HG02588 (cell line): ENCODE data around the gene CHRND.
"Not testable (repeated sequence)": the region's sequence is repeated elsewhere in the genome, so short reads cannot be mapped to it uniquely, and the experiment has no call there.

Experiments
- ATAC-seq: cut with Tn5 transposase; IDR thresholded peaks from one replicate; pipeline ENCODE4 v1.9.1; 2021; ENCODE audit warnings: mild to moderate bottlenecking, moderate library complexity; ENCODE audit not compliant: unreplicated experiment

The CHRND gene

DNA sequence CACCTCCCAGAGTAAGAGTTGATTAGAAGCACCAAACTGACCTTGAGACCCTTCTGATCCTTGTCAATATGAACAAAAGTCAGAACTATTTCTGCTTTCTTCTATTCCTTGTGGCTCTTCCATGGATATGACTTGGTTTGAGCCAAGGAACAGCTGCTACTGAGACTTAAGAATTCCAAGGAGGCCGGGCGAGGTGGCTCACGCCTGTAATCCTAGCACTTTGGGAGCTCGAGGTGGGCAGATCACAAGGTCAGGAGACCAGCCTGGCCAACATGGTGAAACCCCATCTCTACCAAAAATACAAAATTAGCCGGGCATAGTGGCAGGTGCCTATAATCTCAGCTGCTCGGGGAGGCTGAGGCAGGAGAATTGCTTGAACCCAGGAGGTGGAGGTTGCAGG, 44.5 kb downstream of the CHRND start:
- ATAC-seq: not testable (repeated sequence)

DNA sequence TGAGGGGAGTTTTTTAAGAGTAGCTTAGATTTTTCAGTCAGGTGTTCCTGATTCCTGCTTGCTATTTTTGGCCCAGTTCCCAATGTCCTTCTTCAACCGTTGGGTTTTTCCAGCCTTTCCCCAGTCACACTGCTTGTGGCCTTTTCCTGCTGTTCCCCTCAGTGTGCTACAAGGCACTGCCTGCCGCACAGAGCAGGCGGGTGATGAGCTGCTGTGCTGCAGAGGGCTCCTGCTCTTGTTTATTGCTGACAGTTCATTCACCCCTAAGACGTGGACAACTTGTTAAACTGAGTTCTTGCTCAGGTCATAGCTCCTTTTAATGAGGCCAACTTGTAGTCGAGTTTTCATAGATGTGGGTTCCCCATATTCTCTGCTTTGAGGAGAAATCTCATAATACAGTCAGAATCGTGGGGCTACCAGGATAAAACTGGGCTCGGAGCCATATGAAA, 45.1 kb downstream of the CHRND start:
- ATAC-seq: no peak

DNA sequence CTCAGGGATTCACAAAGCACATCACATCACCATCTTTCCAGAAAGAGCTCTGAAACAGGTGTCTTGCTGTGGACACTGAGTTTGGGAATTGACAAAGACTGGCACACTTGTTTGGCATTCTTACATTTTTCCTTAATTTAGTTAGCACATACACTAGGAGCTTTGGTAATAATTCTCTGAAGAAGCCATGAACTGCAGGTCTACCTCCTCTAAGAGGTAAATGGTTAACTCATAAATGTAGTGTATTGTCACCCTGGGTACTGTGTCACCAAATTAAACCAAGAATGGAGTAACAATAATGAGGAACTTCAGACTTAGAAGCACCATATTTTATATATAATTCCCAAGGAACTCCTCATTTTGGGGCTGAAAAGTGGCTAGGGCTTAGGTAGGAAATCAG, 47.1 kb downstream of the CHRND start:
- no peak for ATAC-seq

DNA sequence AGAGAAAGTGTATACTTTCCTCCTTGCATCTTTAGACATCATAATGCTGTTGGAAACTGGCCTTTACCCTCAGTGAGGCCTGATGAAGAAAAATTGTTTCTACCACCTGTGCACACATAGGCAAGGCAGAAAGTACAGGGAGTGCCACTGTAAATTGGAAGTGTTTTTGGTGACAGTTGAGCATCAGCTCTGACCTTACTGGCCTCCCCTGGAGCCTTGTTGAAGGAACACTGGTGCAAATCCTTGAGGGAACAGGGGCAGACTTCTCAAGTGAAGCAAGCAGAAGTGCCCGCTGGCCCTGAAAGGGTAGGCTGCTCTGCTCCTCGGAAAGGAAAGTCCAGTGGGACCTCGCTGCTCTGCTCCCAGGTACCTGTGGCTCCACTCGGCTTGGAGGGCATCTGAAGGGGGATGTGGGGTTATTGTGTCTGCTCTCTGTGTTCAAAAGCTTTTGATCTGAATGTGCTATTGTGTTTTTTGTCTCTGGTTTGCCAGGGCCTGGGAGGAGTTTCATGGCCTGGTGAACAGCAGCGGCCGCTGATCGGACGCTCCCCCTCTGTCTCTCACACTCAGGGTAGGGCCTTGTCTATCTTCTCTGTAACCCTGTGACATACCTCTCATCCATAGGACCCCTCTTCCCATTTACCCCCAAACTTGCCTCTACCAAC, 47.9 kb downstream of the CHRND start:
- ATAC-seq: no peak

DNA sequence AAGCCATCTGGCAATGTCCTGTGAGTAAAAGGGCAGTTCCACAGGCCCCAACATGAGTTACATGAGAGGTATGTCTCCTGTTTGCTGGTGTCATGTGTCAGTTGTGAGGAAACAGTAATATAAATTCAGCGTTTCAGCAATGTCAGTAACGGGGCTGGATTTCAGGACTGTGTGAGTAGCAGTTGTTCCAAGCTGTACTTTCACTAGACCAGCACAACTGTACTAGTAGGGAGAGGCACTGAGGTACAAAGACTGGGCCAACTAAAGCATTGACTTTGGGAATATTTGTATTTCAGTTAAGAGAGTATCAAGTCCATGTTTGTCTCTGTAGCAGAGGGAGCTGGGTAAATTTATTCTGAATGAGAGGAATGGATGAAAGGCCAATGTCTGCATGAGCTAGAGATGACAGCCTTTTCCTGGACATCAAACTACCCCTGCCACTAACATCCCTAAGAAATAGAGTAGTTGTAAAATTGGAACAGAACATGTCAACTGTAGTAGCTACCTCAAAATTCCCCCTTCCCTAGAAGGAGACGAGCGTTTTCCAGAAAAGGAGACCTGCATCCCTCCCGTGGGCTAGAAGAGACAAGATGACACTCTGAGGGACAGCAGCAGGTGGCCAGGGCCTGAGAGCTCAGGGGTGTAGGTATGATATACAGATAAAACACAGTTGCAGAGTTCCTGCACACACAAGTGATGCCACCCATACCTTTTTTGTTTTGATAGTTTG, 48.9 kb downstream of the CHRND start:
- no peak for ATAC-seq

DNA sequence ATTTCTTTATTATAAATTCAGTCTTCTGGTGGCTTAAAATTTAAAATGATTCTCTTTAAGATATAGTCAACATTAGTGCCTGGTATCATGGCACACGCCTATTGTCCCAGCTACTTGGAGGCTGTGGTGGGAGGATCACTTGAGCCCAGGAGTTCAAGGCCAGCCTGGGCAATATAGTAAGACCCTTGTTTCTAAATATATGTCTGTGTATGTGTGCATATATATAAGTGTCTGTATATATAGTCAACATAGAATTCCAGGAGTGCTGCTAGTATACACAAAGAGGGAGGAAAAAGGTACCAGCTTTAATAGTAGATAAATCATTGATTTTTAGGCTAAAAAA, 49.4 kb downstream of the CHRND start:
- no peak for ATAC-seq

DNA sequence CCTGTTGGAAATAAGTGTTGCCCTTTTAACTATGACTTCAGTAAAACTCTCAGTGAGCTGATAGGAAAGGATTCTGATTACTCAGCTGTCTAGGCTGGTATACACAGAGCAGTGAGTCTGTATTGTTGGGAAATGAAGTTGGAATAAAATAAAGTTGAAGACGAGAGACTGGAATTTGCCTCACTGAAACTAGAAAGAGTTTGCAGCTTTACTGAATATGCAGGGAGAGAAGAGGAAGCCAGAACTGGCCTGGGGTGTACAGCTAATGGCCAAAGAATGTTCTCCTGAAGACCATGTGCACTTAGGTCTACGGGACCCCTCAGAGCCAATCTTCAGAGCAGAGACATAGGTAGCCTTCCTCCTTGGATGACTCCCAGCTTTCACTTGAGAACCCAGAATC, 51.0 kb downstream of the CHRND start:
- ATAC-seq: no peak

DNA sequence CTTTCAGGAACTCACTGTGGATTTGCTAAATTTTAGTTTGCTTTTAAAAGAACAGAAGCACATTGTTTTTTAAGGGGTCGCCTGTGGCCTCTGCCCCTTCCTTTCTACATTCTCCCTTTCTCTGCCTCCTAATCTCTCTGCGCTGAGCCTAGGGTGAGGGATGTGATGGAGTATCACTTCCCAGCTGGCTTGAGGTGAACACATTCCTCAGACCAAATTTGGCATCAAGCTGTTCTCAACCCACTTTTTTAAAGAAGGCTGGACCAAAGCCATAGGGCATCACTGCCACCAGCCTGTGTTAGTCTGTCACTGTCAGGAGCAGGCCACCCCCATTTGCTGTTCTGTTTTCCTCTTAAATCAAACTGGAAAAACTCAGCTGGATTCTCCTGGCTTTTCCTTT, 51.9 kb downstream of the CHRND start:
- no peak for ATAC-seq

DNA sequence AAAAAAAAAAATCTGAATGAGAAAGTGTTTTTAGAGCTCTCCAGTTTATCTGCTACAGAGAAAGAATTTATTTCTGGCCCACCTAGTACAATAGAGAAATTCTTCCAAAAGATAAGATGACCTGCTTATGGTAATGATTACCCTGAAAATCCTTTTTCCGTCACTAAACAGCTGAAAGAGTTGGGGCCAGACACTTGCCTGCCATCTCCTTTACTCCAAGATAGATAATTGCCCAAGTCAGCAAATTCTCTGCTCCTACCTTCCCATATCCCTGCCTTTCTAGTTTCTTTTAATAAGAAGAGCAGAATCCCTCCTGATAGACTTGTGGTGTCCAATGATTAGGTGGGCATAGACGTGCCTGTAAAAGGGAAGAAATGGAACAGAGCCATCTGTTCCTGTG, 52.7 kb downstream of the CHRND start:
- ATAC-seq: no peak

DNA sequence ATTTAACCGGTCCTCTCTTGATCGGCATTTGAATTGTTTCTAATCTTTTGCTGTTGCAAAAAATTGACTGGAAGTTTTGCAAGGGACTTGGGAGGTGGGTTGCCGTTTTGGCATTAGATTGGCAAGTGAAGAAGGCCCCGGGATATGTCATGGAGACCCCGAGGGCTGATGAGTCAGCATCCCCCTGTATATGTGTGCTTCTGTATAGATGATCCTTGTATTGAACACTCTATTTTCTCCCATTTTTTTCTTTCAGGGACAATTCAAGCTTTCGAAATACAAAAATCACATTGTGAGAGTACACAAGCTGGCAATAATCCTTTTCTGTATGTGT, 54.7 kb downstream of the CHRND start:
- no peak for ATAC-seq

DNA sequence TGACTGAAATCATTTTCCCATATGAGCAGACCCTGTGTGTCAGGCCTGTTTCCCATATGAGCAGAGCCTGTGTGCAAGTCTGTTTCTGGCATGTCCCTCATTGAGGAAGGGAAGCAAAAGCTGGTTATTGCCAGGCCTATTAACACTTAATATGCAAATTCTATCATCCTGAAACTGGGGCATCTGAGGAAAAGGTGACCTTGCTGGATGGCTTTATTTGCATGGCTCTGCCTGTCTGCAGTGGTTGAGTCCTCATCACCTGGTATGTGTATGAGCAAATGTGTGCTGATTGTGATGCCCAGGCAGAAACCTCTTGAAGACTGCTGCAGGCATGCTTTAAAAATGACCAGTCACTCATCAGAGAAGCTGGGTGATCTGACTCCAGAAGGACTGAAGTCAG, 55.8 kb downstream of the CHRND start:
- no peak for ATAC-seq

DNA sequence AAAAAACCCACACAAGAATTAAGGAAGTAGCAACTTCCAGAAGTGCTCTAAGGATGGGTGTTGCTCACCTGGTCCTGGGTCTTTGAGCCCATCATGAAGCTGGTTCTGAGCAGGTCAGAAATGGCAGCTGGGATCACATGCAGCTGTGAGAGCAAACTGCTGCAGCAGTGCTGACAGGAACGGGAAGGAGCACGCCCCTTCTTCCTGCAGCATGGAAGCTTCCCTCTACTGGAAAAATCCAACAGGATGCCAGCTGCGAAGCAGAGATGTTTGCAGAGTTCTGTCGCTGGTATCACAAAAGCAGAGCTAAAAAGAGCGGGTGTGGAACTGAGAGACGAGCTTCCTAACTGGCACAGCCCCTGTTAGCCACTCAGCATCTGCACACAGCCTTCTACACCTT, 58.3 kb downstream of the CHRND start:
- ATAC-seq: no peak
